GM19324 (cell line): Measurements from ENCODE around the gene CLASP1.
"Not testable (repeated sequence)": the region's sequence is repeated elsewhere in the genome, so short reads cannot be mapped to it uniquely, and the experiment has no call there.

Source experiments
- ATAC-seq: cut with Tn5 transposase; IDR thresholded peaks from one replicate; pipeline ENCODE4 v1.9.1; 2021; ENCODE audit warnings: mild to moderate bottlenecking, moderate library complexity; ENCODE audit not compliant: unreplicated experiment, low FRiP score

The CLASP1 gene

GRCh38 chr2:121649149-121649595 lies at the start of gene CLASP1:
TSS of gene CLASP1 (minus strand) at chr2:121649462. CDS start at chr2:121605895, 43,567 bp downstream.
- ATAC-seq: peak; percentile 36

GRCh38 chr2:121698318-121698930 lies 49.2 kb upstream of the CLASP1 start:
- ATAC-seq: no peak

- ATAC-seq: no peak
Observed at GRCh38 chr2:121697108-121697631, 47.9 kb upstream of the CLASP1 start.

- ATAC-seq: no peak
Observed at GRCh38 chr2:121696410-121696930, 47.2 kb upstream of the CLASP1 start.

- no peak for ATAC-seq
Observed at GRCh38 chr2:121695171-121695451, 45.8 kb upstream of the CLASP1 start.

DNA sequence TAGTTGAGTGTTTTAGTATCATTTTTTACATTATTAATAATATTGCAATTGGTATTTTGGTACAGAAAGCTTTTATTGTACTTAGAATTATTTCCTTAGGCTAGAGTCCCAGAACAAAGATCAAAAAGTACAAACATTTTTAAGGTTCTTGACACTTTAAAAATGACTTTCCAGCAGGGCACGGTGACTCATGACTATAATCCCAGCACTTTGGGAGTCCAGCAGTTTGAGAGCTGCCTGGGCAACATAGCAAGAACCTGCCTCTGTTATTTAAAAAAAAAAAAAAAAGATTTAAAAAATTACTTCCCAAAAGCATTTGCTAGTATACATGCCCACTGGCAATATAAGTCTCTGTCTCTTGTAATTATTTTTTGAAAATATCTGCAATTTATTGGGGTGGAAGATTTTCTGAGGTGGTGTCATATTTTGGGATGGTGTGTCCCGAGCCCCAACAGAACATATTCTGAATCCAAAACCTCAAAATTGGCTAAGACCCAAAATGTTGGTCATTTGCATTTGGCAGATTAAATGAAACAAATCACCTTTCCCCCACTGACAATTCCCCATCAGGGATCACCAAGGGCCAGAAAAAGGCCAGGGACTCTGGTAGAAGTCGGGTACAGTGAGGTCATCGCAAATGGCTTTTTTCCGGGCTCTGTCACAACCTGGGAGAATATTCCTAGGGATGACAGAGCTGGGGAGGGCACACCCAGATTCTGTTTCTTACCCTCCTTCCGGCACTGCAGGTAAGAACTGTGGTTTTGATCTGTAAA lies 45.3 kb upstream of the CLASP1 start:
- no peak for ATAC-seq

- ATAC-seq: not testable (repeated sequence)
Observed at GRCh38 chr2:121690572-121690971, 41.3 kb upstream of the CLASP1 start.

DNA sequence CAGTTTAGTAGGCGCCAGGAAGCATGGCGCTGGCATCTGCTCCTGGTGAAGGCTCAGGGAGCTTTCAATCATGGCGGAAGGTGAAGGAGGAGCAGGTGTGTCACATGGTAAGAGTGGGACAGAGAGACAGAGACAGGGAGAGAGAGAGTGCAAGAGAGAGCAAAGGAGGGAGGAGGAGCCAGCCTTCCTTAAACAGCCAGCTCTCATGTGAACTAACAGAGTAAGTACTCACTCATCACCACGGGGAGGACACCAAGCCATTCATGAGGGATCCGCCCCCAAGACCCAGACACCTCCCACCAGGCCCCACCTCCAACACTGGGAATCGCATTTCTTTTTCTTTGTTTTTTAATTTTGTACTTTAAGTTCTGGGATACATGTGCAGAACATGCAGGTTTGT lies 40.8 kb upstream of the CLASP1 start:
- no peak for ATAC-seq

GRCh38 chr2:121689356-121689755 lies 40.1 kb upstream of the CLASP1 start:
- ATAC-seq: no peak

DNA sequence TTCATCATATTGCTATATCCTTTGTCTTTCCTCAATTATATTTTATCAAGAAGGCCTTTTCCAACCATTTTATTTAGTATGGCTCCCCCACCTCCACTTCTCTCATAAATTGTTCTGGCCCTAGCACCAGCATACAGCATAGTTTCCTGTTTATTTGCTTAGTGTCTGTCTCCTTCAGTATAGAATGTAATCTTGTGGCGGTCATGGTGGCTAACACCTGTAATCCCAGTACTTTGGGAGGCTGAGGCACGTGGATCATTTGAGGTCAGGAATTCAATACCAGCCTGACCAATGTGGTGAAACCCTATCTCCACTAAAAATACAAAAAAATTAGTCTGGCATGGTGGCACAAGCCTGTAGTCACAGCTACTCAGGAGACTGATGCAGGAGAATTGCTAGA lies 39.6 kb upstream of the CLASP1 start:
- ATAC-seq: no peak

- ATAC-seq: no peak
Observed at GRCh38 chr2:121686902-121687301, 37.6 kb upstream of the CLASP1 start.

- ATAC-seq: no peak
Observed at GRCh38 chr2:121686218-121686617, 37.0 kb upstream of the CLASP1 start.

DNA sequence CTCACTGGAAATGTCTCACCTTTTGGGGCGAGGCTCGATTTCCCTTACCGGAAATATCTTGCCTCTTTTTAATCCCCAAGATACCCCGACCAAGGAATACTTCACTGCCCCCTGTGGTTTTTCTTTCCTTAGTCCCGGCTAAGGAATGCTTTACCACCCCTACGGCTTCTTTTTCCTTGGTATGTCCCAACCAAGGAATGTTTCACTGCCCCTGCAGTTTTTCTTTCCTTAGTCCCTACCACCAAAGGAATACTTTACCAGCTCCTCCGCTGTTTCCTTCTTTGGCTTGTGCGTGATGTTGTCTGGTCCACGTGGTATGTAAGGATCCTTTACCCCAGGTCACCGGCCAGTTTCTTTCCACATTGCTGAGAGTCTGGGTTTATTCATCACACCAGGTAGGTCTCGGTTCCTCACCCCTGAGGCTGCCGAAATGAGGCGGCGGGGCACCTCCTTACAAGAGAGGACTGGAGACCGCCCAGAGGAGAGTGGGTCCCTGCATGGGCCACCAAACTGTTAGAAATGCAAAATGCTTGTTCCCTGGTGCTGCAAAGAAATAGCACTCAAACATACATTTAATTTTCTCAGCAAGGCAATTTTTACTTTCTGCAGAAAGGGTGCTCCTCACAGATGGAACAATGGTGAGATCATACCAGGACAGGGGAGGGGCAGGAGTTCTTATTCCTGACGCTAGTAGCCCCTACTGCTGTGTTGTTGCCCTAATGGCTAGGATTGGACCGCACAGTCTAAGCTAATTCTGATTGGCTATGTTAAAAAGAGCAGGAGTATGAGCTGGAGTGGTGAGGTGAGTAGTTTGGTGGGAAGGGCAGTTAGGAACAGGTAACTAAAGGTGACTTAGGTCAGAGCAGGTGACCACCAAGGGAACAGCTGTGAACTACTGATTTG lies 33.4 kb upstream of the CLASP1 start:
- no peak for ATAC-seq

- no peak for ATAC-seq
Observed at GRCh38 chr2:121677855-121678254, 28.6 kb upstream of the CLASP1 start.

DNA sequence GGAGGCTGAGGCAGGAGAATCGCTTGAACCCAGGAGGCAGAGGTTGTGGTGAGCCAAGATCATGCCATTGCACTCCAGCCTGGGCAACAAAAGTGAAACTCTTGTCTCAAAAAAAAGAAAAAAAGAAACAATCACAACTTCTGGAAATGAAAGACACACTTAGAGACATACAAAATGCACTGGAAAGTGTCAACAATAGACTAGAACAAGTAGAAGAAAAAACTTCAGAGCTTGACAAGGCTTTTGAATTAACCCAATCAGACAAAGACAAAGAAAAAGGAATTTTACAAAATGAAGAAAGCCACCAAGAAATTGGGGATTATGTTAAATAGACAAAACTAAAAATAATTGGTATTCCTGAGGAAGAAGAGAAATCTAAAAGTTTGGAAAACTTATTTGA lies 22.4 kb upstream of the CLASP1 start:
- not testable (repeated sequence) for ATAC-seq

GRCh38 chr2:121670181-121670580 lies 20.9 kb upstream of the CLASP1 start:
- no peak for ATAC-seq

DNA sequence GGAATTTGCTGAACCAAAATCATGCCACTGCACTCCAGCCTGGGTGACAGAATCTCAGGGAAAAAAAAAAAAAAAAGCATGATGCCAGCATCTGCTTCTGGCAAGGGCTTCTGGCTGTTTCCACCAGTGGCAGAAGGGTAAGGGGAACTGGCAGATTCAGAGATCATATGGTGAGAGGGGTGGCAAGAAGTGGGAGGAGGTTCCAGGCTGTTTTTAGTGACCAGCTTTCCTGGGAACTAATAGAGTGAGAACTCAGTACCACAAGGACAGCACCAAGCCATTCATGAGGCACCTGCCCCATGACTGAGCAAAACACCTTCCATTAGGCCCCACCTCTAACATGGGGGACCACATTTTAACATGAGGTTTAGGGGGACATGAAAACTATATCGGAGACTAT lies 18.4 kb upstream of the CLASP1 start:
- ATAC-seq: no peak

- ATAC-seq: no peak
Observed at GRCh38 chr2:121666042-121666441, 16.8 kb upstream of the CLASP1 start.

- no peak for ATAC-seq
Observed at GRCh38 chr2:121665504-121665903, 16.2 kb upstream of the CLASP1 start.

DNA sequence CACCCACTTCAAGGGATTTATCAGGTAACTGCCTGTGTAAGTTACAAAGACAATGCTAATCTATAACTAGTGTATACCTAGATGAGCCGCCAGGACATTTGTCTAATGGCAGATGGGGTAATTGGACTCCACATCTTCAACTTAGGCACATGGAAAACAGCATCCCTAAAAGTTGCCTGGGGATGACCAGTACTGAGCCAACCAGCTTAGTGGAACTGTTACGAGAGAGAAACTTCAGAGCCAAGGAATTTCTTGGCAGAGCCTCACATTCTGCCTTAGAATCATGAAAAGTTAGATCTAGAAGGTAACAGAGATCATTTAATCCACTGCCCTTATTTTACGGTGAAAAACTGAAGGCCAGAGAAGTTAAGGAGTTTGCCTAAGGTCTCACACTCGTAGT lies 15.5 kb upstream of the CLASP1 start:
- ATAC-seq: no peak

DNA sequence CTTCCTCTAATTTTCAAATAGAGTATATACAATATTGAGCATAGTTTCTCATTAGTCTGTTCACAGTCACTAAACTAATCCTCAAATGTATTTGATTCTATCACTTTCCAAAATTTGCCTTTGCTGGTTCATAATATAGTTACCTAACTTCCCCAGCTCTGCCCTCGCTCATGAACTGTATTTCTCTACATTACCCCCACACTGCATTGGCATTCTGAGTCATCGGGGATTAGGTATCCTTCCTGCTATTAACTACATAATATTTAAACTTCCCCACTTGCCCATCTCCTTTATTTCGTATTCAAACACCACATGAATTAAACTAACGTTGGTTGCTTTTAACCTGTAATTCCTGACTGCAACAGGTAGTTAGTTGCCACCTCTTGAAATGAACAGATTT lies 14.8 kb upstream of the CLASP1 start:
- ATAC-seq: no peak
